ENCODE results near the gene ADGRG3. TPM values are rescaled to one million over a fixed set of nuclear protein-coding genes. Genes with fewer than 3 reads are reported as not detected.
"Not testable (repeated sequence)": the region's sequence is repeated elsewhere in the genome, so short reads cannot be mapped to it uniquely, and the experiment has no call there.

ADGRG3 gene
- total RNA-seq, 1 experiment from 2014 or later: not detected

- DNase-seq (ENCODE audit: low read depth, low spot score): no peak
These were observed 30.8 kb downstream of the ADGRG3 start for GRCh38 chr16:57698812-57699405.

DNA sequence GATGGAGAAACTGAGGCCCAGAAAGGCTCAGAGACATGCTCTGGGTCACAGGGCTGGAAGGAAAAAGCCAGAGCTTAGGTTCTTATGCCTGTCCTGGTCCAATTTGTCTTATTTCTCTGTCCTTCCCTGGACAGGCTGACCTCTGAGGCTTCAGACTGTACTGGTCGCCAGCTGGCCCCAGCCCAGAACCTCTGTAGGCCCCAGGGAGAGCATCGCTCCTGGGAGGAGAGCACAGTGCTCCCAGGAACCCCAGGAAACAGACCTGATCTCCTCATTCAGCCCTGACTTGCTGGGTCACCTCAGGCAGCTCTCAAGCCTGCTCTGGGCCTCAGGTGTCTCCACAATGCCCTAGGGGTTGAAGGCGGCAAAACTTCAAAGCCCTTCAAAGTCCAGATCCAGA is 31.4 kb downstream of the ADGRG3 start:
- in situ Hi-C loops (cut with HindIII; ENCODE audit: low pct_unique_long_range_greater_than_20kb, low sequenced_read_pairs): no loop called here
- no peak for DNase-seq (ENCODE audit: low read depth, low spot score)

More at GRCh38 chr16:57698812-57699405, 30.8 kb downstream of the ADGRG3 start:
- in situ Hi-C loops (cut with HindIII; ENCODE audit: low pct_unique_long_range_greater_than_20kb, low sequenced_read_pairs): no loop called here

GRCh38 chr16:57699899-57700298 is 31.8 kb downstream of the ADGRG3 start:
- no peak for DNase-seq (ENCODE audit: low read depth, low spot score)
- in situ Hi-C loops (cut with HindIII; ENCODE audit: low pct_unique_long_range_greater_than_20kb, low sequenced_read_pairs): no loop called here

GRCh38 chr16:57700781-57701551 is 32.9 kb downstream of the ADGRG3 start:
- in situ Hi-C loops (cut with HindIII; ENCODE audit: low pct_unique_long_range_greater_than_20kb, low sequenced_read_pairs): no loop called here
- no peak for DNase-seq (ENCODE audit: low read depth, low spot score)

DNA sequence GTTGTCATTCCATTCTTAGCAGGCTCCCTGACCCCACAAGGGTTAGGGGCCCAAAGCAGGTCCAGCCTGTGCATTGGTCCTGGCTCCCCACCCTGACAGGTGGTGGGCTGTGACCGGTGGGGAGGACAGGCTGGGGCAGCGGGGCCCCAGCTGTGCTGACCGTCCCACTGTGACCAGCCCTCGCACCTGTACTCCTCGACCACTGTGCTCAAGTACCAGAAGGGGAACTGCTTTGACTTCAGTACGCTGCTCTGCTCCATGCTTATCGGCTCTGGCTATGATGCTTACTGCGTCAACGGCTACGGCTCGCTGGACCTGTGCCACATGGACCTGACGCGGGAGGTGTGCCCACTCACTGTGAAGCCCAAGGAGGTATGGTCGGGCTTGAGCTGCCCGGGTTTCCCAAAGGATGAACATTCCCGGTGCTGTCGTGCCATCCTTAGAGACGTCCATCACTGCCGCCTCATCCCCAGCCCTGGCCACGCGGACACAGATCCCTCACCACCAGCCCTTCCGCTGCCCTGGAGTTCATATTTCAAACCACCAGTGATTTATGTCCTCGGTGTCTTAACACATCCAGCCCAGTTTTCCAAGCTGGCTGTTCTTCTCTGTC is 33.8 kb downstream of the ADGRG3 start:
- no peak for DNase-seq (ENCODE audit: low read depth, low spot score)
- in situ Hi-C loops (cut with HindIII; ENCODE audit: low pct_unique_long_range_greater_than_20kb, low sequenced_read_pairs): no loop called here

GRCh38 chr16:57703416-57704010 is 35.4 kb downstream of the ADGRG3 start:
- in situ Hi-C loops (cut with HindIII; ENCODE audit: low pct_unique_long_range_greater_than_20kb, low sequenced_read_pairs): no loop called here
- no peak for DNase-seq (ENCODE audit: low read depth, low spot score)

DNA sequence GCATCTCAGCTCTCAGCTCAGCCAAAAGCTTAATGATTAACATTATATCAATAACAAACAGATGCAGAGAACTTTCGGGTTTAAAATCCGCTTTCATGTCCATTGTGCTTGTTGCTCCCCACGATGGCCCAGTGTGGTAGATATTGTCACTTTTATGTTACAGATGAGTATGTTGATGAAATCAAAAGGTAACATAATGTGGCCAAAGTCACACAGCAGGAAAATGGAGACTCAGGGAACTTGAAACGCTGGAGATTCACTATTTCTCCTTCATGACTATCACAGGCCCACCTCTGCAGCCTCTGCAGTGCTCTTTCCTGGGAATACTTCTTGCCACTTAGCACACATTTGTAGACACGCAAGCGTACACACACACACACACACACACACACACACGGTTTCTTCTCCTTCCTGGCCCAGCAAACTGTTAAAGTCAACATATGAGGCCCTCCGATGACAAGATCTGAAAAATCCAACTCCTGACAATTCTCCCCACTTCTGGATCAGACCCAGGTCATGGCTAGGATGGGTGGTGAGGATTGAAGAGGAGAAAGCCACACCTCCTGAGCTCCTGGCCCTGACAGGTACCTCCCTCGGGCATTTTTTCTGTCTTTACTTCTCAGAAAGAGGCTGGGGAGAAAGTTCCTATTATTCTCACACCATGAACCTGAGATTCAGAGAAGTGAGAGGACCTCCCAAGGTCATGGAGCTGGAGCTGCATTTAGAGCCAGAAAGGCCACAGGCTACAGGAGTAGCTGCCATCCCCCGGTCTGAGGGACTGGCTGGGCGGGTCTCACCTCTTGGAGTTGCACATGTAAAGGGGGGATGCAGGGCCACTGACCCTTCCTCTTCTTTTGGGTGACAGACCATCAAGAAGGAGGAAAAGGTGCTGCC is 36.2 kb downstream of the ADGRG3 start:
- DNase-seq (ENCODE audit: low read depth, low spot score): no peak
- in situ Hi-C loops (cut with HindIII; ENCODE audit: low pct_unique_long_range_greater_than_20kb, low sequenced_read_pairs): no loop called here

GRCh38 chr16:57704905-57705852 is 37.1 kb downstream of the ADGRG3 start:
- no peak for DNase-seq (ENCODE audit: low read depth, low spot score)
- in situ Hi-C loops (cut with HindIII; ENCODE audit: low pct_unique_long_range_greater_than_20kb, low sequenced_read_pairs): no loop called here

DNA sequence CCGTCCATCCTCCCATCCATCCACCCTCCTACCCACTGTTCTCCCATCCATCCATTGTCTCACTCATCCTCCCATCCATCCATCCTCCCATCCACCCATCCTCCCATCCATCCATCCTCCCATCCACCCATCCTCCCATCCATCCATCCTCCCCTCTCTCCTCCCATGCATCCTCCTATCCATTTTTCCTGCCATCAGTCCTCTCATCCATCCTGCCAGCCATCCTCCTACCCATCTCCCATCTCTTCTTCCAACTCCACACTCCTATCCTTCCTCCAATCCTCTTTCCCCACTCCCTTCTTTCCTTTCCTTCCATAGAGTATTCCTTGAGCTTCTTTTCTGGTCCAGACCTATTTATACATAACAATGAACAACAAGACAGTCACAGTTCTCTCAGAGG is 38.6 kb downstream of the ADGRG3 start:
- in situ Hi-C loops (cut with HindIII; ENCODE audit: low pct_unique_long_range_greater_than_20kb, low sequenced_read_pairs): no loop called here
- DNase-seq (ENCODE audit: low read depth, low spot score): no peak

DNA sequence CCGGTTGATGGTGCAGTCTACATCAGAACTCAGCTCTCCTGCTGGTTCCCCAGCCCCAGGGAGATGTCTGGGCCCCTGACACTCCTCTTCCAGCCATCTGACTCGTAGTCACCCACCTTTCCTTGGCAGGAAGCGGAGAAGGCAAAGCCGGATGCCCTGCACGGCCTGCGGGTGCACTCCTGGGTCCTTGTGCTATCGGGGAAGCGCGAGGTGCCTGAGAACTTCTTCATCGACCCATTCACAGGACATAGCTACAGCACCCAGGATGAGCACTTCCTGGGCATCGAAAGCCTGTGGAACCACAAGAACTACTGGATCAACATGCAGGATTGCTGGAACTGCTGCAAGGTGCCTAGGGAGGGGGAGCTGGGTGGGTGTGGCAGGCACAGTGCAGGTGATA is 39.2 kb downstream of the ADGRG3 start:
- DNase-seq (ENCODE audit: low read depth, low spot score): no peak
- in situ Hi-C loops (cut with HindIII; ENCODE audit: low pct_unique_long_range_greater_than_20kb, low sequenced_read_pairs): no loop called here

DNA sequence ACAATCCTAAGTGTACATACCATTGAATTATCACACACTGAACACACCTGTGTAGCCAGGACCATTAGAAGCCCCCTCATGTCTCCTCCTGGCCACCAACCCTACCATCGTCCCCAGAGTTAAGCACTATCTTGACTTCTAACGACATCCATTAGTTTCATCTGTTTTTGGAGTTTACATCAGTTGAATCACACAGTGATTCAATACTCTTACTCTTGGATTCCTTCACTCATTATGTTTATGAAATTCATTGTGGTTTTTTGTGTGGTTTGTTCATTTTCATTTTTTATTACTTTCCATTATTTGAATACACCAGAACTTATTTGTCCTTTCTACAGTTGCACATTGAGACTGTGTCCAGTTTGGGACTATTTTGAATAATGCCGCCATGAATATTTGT is 40.1 kb downstream of the ADGRG3 start:
- no peak for DNase-seq (ENCODE audit: low read depth, low spot score)
- in situ Hi-C loops (cut with HindIII; ENCODE audit: low pct_unique_long_range_greater_than_20kb, low sequenced_read_pairs): no loop called here

DNA sequence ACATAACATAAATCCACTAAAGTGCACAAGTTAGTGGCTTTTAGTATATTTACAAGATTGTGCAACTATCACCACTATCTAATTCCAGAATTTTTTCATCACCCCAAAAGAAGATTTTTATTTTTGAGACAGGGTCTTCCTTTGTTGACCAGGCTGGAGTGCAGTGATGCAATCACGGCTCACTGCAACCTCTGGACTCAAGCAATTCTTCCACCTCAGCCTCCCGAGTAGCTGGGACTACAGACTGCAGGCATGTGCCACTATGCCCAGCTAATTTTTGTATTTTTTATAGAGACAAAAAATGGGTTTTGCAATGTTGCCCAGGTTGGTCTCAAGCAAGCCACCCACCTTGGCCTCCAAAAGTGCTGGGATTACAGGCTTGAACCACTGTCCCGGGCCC is 41.6 kb downstream of the ADGRG3 start:
- no peak for DNase-seq (ENCODE audit: low read depth, low spot score)
- in situ Hi-C loops (cut with HindIII; ENCODE audit: low pct_unique_long_range_greater_than_20kb, low sequenced_read_pairs): no loop called here

DNA sequence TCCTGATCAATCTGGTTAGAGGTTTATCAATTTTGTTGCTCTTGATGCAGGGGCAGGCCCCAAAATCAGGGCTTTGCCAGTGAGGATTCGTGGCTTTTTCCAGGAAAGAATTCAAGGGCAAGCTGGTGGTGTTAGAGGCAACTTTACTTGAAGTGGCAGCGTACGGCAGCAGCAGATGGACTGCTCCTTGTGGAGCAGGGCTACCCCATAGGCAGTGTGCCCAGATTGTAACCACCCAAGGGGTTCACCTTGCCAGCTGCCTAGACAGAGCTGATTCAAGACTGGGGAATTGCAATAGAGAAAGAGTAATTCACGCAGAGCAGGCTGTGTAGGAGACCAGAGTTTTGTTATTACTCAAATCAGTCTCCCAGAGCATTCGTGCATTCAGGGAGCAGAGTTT is 43.2 kb downstream of the ADGRG3 start:
- no peak for DNase-seq (ENCODE audit: low read depth, low spot score)
- in situ Hi-C loops (cut with HindIII; ENCODE audit: low pct_unique_long_range_greater_than_20kb, low sequenced_read_pairs): no loop called here

GRCh38 chr16:57711993-57712392 is 43.9 kb downstream of the ADGRG3 start:
- in situ Hi-C loops (cut with HindIII; ENCODE audit: low pct_unique_long_range_greater_than_20kb, low sequenced_read_pairs): no loop called here
- DNase-seq (ENCODE audit: low read depth, low spot score): no peak

DNA sequence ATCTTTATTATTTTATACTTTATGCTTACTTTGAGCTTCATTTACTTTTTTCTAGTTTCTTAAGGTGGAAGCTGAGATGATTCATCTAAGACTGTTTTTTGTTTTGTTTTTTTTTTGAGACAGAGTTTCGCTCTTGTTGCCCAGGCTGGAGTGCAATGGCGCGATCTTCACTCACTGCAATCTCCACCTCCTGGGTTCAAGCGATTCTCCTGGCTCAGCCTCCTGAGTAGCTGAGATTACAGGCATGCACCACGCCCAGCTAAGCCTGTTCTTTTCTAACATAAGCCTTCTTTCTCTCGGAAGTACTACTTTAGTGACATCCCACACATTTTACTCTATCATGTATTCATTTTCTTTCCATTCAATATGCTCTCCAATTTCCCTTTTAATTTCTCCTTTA is 44.5 kb downstream of the ADGRG3 start:
- not testable (repeated sequence) for DNase-seq (ENCODE audit: low read depth, low spot score)

GRCh38 chr16:57713596-57713995 is 45.5 kb downstream of the ADGRG3 start:
- in situ Hi-C loops (cut with HindIII; ENCODE audit: low pct_unique_long_range_greater_than_20kb, low sequenced_read_pairs): no loop called here
- DNase-seq (ENCODE audit: low read depth, low spot score): no peak

More for the DNA sequence above, 44.5 kb downstream of the ADGRG3 start:
- in situ Hi-C loops (cut with HindIII; ENCODE audit: low pct_unique_long_range_greater_than_20kb, low sequenced_read_pairs): not testable (repeated sequence)

DNA sequence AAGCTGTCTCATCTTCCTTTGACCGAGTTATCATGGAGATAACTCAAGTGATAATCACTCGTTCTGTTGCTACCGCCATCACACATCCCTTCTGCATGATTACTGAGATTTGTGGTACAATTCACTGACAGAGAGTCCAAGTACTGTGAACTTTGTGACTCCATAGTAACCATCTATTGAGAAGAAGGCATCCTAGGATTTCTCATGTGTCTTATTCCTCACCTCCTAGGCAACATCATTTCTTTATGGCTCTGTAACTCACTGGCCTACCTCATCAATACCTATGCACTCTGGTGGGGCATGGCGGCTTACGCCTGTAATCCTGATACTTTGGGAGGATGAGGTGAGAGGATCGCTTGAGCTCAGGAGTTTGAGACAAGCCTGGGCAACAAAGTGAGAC is 45.9 kb downstream of the ADGRG3 start:
- in situ Hi-C loops (cut with HindIII; ENCODE audit: low pct_unique_long_range_greater_than_20kb, low sequenced_read_pairs): no loop called here

More for the DNA sequence above, 45.9 kb downstream of the ADGRG3 start:
- no peak for DNase-seq (ENCODE audit: low read depth, low spot score)

All from SK-MEL-5 (cell line).